Spleen (tissue), 11 donors: ENCODE measurements around the gene KCNK4. TPM values are rescaled to one million over a fixed set of nuclear protein-coding genes. Genes with fewer than 3 reads are reported as not detected.
A peak's percentile ranks its signal among the peaks of the same experiment; 100 is the strongest.

Experiments used
- DNase-seq: peaks from one replicate; pipeline ENCODE4 v3.0.0-alpha.2; 2020
- H3K27ac ChIP-seq, 8 donors: fragments of 200-600 bp; sonication (generic) in 7 of 8; 1 replicate in 4 of 8; 2 replicates in 4 of 8; pipeline versions ENCODE4 v1.5.0 to v1.8.0; 2016 to 2021; ENCODE audit warnings: inconsistent platforms in 4 of 8, mild to moderate bottlenecking in 4 of 8, moderate library complexity in 1 of 8
- H3K27me3 ChIP-seq, 7 donors: fragments of 200-600 bp; sonication (generic) in 6 of 7; replicated peaks in 1 of 7; 1 replicate in 4 of 7; 2 replicates in 3 of 7; pipeline versions ENCODE4 v1.5.0 to v1.8.0; 2016 to 2021; ENCODE audit warnings: inconsistent platforms in 3 of 7, mild to moderate bottlenecking in 1 of 7
- H3K36me3 ChIP-seq, 6 donors: fragments of 200-600 bp; sonication (generic) in 5 of 6; 1 replicate in 4 of 6; 2 replicates in 2 of 6; pipeline versions ENCODE4 v1.5.0 to v1.8.0; 2016 to 2021; ENCODE audit warnings: inconsistent platforms in 2 of 6
- H3K4me1 ChIP-seq, 6 donors: fragments of 200-600 bp; sonication (generic) in 5 of 6; 1 replicate in 3 of 6; 2 replicates in 3 of 6; pipeline versions ENCODE4 v1.5.0 to v1.8.0; 2016 to 2021; ENCODE audit warnings: inconsistent platforms in 3 of 6
- H3K4me3 ChIP-seq, 8 donors: fragments of 200-600 bp; sonication (generic) in 7 of 8; 1 replicate in 4 of 8; 2 replicates in 4 of 8; pipeline versions ENCODE4 v1.5.0 to v1.8.0; 2016 to 2021; ENCODE audit warnings: inconsistent platforms in 4 of 8, mild to moderate bottlenecking in 4 of 8, moderate library complexity in 2 of 8
- H3K9me3 ChIP-seq, 8 donors: fragments of 200-600 bp; sonication (generic) in 7 of 8; 1 replicate in 4 of 8; 2 replicates in 4 of 8; pipeline versions ENCODE4 v1.5.0 to v1.8.0; 2016 to 2021; ENCODE audit warnings: inconsistent platforms in 4 of 8
- POLR2A ChIP-seq, 3 donors: fragments of 450-650 bp; IDR thresholded peaks; one replicate each; pipeline ENCODE4 v1.5.1; 2017; ENCODE audit warnings: antibody characterized with exemption in 3 of 3, mild to moderate bottlenecking in 1 of 3
- POLR2AphosphoS5 ChIP-seq, 3 donors: sonication (generic); formaldehyde crosslinking; IDR thresholded peaks; one replicate each; pipeline ENCODE4 v1.5.1; 2017; ENCODE audit warnings: antibody characterized with exemption in 3 of 3
- WGBS, 5 donors: extraction: QIAGEN DNeasy Blood & Tissue Kit in 3 of 5; methylation state at CpG; one replicate each; pipeline versions ENCODE4 v1.1.5 to v1.1.7; 2013 to 2018; 5-methylcytosine and 5-hydroxymethylcytosine counted together
- intact Hi-C: fragments of 100-400 bp; cut with DNase I; formaldehyde crosslinking; loops from one replicate; pipeline ENCODE4 v1.15.0; 2023; ENCODE audit warnings: low total_unique reads
- polyA plus RNA-seq, 3 donors: library from polyadenylated mRNA; stranded (reverse); fragments of 200-250 nt; gene quantifications; one replicate each; pipeline ENCODE4 v1.2.1, GENCODE V29; 2013
- total RNA-seq, 7 donors: library from RNA; depleted of rRNA in 3 of 7; stranded (reverse); fragments of >200 nt in 3 of 7; fragmentation: NEBNext Ultra II Directional in 4 of 7; extraction: Animal tissue kit (Norgen Biotek cat#: 25700) in 4 of 7; gene quantifications; one replicate each; pipeline versions ENCODE4 v1.1.0 to v1.2.1, GENCODE V29; 2016 to 2021
- TF ChIP-seq, protein P1 (sequence below), 11 experiments: fragments of 200-600 bp in 7 of 11; fragments of 450-650 bp in 4 of 11; sonication (generic) in 4 of 11; IDR thresholded peaks in 8 of 11; conservative IDR thresholded peaks in 3 of 11; 1 replicate in 7 of 11; 2 replicates in 4 of 11; pipeline versions ENCODE4 v1.4.0 to v1.8.0; 2016 to 2021; ENCODE audit warnings: antibody characterized with exemption in 11 of 11, inconsistent platforms in 4 of 11, mild to moderate bottlenecking in 1 of 11
- donor health status: healthy with polysubstance abuse.
- donor health status: DM: no; HTN: no; CAD: no; lungs with moderate emphysema.
- donor health status: DM: no; HTN: no; CAD: no.
- donor health status: Bipolar disorder and iron deficiency.
- donor health status: healthy.
- donor health status: DM: no; HTN: no; CAD: no.
- donor health status: DM: yes; HTN: yes; CAD: no.

Gene KCNK4
- total and polyA plus RNA-seq, 10 donors, result 0.06 to 0.77 (median 0.35) TPM; not detected in 5

DNA sequence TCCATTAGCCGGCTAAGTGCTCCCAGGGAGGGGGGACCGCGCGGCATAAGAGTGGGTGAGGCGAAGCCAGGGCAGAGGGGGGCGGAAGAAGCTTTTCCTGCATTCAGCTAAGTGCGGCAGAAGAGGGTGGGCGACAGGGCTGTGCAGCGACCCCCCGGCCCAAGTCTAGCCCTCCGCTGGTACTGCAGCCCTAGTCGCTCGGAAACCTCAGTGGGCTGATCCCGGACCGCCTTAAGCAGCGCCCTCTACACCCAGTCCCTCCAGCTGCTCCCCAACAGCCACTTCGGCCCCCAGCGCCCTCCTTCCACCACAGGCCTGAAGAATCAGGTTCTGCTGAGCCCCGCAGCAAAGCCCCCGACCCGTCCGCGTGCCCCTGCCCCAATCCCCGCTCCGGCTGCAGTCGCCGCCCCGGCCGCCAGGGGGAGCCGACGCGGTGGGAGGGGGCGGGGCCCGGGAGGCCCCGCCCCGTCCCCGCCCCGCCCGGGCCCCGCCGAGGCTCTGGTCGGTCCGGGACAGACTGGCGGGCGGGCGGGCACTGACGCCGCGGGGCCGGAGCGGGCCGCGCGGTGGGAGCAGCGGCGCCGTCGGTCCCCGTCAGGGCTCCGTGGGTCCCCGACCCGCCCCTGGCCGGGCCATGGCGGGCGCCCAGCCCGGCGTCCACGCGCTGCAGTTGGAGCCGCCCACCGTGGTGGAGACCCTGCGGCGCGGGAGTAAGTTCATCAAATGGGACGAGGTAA lies 39.9 kb upstream of the KCNK4 start, which contains the start of gene PLCB3:
TSS of gene PLCB3 (plus strand) at position 515 of the 737 bp plus-strand sequence. CDS start at position 635, 120 bp downstream.
- TF ChIP-seq POLR2A (IDR thresholded peaks at IDR 0.05), result no peak
- TF ChIP-seq, protein P1, sequence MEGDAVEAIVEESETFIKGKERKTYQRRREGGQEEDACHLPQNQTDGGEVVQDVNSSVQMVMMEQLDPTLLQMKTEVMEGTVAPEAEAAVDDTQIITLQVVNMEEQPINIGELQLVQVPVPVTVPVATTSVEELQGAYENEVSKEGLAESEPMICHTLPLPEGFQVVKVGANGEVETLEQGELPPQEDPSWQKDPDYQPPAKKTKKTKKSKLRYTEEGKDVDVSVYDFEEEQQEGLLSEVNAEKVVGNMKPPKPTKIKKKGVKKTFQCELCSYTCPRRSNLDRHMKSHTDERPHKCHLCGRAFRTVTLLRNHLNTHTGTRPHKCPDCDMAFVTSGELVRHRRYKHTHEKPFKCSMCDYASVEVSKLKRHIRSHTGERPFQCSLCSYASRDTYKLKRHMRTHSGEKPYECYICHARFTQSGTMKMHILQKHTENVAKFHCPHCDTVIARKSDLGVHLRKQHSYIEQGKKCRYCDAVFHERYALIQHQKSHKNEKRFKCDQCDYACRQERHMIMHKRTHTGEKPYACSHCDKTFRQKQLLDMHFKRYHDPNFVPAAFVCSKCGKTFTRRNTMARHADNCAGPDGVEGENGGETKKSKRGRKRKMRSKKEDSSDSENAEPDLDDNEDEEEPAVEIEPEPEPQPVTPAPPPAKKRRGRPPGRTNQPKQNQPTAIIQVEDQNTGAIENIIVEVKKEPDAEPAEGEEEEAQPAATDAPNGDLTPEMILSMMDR (IDR thresholded peaks at IDR 0.05 in 8 of 11, conservative IDR thresholded peaks at IDR 0.05 in 3 of 11), result peak; percentile 76 to 97 (median 90)
- peak; percentile 13 to 67 (median 62) for TF ChIP-seq POLR2AphosphoS5 (IDR thresholded peaks at IDR 0.05)
- Histone ChIP-seq H3K4me1 (peaks cover 9 to 77% (median 50%) of the 10 kb centered on the region in 6 donors), H3K36me3 (peaks cover 0 to 21% (median 11%) of the 10 kb centered on the region in 6 donors), H3K4me3 (peak within 1 kb of the TSS; percentile 62 to 96 (median 80)), H3K27me3 (no peaks in the 10 kb centered on the region), H3K27ac (peak within 1 kb of the TSS in 6 of 8 donors; percentile 64 to 85 (median 78)), H3K9me3 (no peaks in the 10 kb centered on the region)
- WGBS, 5 donors, result 0 to 1% (median 1%) methylated on average over 9 to 75 of the region's 75 CpGs
- DNase-seq, result peak; percentile 92
- intact Hi-C loops, result no loop called here

DNA sequence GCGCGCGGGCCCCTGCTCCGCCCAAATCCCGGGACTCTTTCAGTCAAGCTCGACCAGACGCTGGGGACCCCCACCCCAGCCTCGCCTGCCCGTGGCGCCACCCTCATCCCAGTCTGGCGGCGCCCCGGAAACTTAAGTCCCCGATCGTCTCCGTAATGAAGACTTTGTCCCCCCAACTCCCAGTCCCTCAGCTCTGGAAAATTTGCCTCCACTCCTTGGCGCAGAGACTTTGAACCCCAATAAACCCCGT lies 39.4 kb upstream of the KCNK4 start:
- intact Hi-C loops, result no loop called here
- H3K27ac ChIP-seq, result peak overlapping the region in 6 of 8 donors; percentile 64 to 85 (median 78)
- no peaks in the 10 kb centered on the region for H3K9me3 ChIP-seq
- H3K27me3 ChIP-seq, result no peaks in the 10 kb centered on the region
- peaks cover 0 to 26% (median 16%) of the 10 kb centered on the region in 6 donors for H3K36me3 ChIP-seq
- peaks cover 9 to 75% (median 50%) of the 10 kb centered on the region in 6 donors for H3K4me1 ChIP-seq
- WGBS, 5 donors, result 0 to 4% (median 2%) methylated on average over 13 to 18 of the region's 18 CpGs
- DNase-seq, result no peak
- peak overlapping the region; percentile 62 to 96 (median 80) for H3K4me3 ChIP-seq
- TF ChIP-seq POLR2A (IDR thresholded peaks at IDR 0.05), result no peak
- no peak for TF ChIP-seq POLR2AphosphoS5 (IDR thresholded peaks at IDR 0.05)
- TF ChIP-seq, protein P1 (IDR thresholded peaks at IDR 0.05 in 8 of 11, conservative IDR thresholded peaks at IDR 0.05 in 3 of 11), result no peak

DNA sequence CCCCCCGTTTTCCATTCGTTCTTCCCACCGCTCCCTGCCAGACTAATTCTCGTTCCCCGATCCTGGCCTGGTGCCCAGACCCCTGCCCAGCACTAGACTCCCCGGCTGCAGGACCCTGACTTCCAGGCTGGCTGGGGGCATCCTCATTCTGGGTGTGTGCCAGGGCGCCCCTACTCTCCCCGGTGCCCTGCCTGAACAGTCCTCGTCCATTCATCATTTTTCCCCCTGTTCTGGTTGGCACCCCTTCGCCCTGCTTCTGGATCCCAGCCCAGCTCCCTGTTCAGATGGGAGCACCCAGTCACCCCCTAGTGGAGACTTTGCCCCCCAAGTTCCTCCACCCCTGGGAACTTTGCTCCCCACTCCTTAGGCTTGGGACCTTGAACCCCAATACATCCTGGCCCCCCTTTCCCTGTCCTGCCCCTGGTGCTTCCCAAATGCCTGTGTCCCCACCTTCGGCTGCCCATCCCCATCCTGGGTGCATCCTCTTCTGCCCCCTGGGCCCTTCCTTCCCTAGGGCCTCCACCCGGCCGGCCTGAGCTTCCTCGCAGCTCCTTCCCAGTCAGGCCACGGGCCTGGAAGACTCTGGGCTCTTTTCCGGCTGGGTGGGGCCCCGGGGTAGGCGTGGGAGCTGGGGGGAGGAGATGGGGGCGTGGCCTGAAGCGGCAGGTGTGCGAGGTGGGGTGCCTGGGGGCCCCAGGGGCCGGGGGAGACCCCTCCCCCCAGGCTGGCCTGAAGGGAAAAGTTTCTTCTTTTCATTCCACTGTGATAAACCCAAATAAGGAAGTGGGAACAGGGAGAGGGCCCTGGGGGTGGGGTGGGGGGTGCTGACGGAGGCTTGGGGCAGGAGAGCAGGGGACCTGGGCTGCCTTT lies 38.9 kb upstream of the KCNK4 start:
- Histone ChIP-seq H3K9me3 (no peaks in the 10 kb centered on the region), H3K27me3 (no peaks in the 10 kb centered on the region), H3K27ac (peak overlapping the region in 5 of 8 donors; percentile 64 to 85 (median 82)), H3K36me3 (peaks cover 0 to 32% (median 19%) of the 10 kb centered on the region in 6 donors), H3K4me3 (peak overlapping the region; percentile 62 to 96 (median 80)), H3K4me1 (peaks cover 9 to 71% (median 45%) of the 10 kb centered on the region in 6 donors)
- DNase-seq, result no peak
- intact Hi-C loops, result no loop called here
- TF ChIP-seq POLR2A (IDR thresholded peaks at IDR 0.05) (no peak), POLR2AphosphoS5 (IDR thresholded peaks at IDR 0.05) (peak in 1 of 3 donors; percentile 19)
- TF ChIP-seq, protein P1 (IDR thresholded peaks at IDR 0.05 in 8 of 11, conservative IDR thresholded peaks at IDR 0.05 in 3 of 11), result peak in 5 of 11 experiments; percentile 23 to 45 (median 34)
- 5 to 6% (median 6%) methylated on average over 23 of the region's 23 CpGs for WGBS, 5 donors
